ENCODE results near the gene IDUA. TPM values are rescaled to one million over a fixed set of nuclear protein-coding genes. Genes with fewer than 3 reads are reported as not detected.
A peak's percentile ranks its signal among the peaks of the same experiment; 100 is the strongest.
"Not testable (repeated sequence)": the region's sequence is repeated elsewhere in the genome, so short reads cannot be mapped to it uniquely, and the experiment has no call there.

The IDUA gene
- total RNA-seq, 1 experiment from 2014 or later, result 3.8 TPM

DNA sequence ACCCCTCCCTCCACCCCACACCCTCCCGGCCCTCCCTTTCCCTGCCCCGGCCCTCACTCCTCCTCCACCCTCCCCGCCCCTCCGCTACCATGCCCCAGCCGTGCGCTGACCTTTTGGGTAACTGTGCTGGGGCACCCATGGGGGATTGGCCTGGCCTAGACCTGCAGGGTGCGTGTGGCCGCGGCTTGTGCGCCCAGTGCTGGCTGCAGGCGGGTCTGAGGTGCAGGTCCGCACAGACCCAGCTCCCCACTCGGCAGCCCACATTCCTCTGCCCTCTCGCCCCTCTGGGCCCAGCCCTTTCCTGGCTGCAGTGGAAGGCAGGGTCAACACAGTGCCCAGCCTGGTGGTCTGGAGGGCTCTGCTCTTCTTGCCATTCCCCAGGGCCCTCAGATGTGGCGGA lies 49.3 kb downstream of the IDUA start:
- no peak for DNase-seq (ENCODE audit: low spot score)
- in situ Hi-C loops (cut with HindIII; ENCODE audit: low sequenced_read_pairs), result loop anchor here (10.0 kb wide), 1 partner anchor 61 kb away; the partner anchor contains the start of gene DGKQ

DNA sequence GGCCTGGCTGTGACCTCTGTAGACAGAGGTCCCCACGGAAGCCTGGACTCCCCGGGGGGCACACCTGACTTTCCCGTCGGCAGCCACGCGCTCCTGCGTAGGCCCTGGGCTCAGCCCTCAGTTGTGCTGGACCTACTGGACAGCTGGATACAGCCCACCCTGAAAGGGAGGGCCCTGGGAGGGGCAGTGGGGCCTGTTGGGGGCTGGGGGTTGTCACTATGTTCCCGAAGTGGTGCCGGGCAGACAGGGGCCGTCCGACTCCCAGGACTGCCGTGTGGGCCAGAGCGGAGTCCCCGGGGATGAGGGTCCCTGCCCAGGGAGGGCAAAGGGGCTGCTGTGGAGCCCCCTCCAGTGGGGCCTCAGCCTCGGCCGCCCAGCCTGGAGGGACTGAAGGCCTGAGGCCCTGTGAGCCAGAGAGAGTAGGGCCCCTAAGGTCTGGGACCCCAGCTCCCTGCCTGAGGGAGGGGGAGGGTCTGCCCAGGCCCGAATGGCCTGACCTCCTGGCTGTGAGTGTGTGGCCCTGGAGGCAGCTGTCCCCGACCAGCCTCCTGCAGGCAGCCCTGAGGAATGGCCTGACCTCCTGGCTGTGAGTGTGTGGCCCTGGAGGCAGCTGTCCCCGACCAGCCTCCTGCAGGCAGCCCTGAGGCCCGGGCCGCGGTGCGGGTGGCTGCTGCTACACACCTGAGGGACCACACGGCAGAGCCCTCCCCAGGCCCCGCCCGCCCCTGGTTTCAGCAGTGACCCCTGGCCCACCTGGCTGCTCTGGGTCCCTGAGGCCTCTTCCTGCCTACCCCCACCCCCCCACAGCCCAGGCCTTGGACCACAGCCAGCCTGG lies 50.3 kb downstream of the IDUA start:
- in situ Hi-C loops (cut with HindIII; ENCODE audit: low sequenced_read_pairs), result loop anchor here (10.0 kb wide), 1 partner anchor 62 kb away; the partner anchor contains the start of gene DGKQ

DNA sequence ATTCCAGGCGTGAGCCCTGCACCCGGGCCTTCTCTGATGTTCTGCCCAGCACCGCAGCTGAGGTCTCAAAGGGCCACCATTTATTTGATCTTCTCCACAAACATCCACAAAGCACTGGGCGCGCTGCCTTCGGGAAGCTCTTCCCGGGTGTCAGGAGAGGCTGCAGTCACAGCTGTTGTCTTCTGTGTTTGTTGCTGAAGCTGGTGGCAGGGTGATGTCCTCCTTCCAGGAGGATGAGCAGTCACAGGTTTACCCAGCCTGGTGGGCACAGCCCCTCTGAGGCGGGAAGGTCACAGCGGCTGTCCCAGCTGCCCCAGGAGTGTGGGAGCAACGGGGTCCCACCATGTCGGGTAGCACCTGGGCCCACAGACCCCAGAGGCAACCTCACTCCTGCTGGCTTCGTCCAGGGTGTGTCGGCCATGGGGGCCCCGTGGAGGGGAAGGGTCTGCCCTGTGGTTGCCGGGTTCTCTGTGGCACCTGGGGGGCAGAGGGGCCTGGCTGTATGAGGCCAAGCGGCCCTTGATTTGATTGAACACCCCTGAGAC lies 52.2 kb downstream of the IDUA start:
- in situ Hi-C loops (cut with HindIII; ENCODE audit: low sequenced_read_pairs), result loop anchor here (10.0 kb wide), 1 partner anchor 64 kb away; the partner anchor contains the start of gene DGKQ
- no peak for DNase-seq (ENCODE audit: low spot score)

More for the DNA sequence above, 50.3 kb downstream of the IDUA start:
- no peak for DNase-seq (ENCODE audit: low spot score)

DNA sequence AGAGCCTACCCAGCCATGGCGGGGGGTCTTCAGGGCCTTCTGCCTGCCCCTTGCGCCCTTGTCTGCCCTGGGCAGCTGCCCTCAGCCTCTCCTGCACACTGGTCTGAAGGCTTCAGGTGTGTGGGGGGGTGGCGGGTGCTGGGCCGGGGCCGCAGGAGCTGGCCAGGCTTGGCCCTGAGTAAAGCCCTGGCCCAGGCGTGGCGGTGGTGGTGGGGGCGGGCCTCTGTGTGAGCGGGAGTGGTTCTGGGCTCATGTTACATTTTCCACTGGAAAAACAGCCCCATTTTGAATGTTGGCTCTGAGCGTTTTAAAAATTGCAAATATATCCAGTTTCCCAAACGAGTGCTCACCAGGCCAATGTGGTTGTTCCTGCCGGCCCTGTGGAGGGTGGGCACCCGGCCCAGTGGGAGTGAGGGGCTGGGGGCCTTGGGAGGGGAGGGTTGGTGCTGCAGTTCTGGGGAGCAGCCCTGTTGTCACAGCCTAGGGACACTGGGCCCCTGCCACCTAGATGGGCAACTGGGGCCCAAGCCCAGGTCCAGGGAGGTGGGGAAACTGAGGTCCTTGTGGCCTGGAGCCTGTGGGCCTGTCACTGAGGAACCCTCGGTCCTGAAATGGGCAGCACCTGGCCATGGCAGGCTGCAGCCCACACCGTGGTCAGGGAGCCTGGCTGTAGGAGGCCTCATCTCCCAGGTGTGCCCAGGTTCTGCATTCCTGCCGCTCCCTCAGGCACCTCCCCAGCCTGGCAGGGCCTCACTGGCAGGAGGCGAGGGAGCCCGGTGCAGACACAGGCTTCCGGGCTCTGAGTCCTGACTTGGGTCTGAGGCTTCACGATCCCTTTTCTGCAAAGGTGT lies 52.9 kb downstream of the IDUA start:
- in situ Hi-C loops (cut with HindIII; ENCODE audit: low sequenced_read_pairs), result loop anchor here (10.0 kb wide), 1 partner anchor 65 kb away; the partner anchor contains the start of gene DGKQ
- no peak for DNase-seq (ENCODE audit: low spot score)

DNA sequence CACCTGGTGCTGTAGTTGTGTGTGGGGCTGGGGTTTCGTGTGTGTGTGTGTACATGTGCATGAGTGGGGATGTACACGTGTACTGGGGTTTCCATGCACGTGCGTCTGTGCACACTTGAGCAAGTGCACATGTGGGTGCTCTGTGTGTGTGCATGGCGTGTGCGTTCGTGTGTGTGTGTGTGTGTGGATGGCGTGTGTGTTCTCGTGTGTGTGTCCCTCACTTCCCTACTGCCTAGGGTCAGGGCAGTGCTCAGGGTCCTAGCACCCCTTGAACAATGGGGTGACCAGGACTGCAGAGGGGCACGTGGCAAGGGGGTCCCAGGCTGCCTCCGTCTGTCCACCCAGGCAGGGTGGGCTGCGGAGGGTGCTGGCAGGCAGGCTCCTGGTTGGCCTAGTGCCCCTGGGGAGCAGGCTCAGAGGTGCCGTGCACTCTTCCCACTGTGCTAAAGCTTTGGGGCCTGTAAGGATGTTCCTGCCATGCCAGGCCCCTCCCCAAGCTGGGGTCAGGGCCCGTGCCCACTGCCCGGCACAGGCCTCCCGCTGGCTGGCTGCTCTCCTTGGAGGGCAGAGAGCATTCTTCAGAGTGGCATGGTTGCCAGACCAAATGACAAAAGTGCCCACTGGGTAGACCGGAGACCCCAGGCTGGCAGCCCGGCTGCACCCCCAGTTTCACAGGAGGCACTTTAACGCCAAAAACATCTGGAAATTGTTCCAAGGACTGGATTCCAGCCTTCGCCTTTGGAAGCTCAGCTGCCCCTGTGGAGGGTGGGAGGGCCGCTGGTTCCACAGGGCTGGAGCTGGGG lies 53.7 kb downstream of the IDUA start:
- in situ Hi-C loops (cut with HindIII; ENCODE audit: low sequenced_read_pairs), result no loop called here
- no peak for DNase-seq (ENCODE audit: low spot score)

DNA sequence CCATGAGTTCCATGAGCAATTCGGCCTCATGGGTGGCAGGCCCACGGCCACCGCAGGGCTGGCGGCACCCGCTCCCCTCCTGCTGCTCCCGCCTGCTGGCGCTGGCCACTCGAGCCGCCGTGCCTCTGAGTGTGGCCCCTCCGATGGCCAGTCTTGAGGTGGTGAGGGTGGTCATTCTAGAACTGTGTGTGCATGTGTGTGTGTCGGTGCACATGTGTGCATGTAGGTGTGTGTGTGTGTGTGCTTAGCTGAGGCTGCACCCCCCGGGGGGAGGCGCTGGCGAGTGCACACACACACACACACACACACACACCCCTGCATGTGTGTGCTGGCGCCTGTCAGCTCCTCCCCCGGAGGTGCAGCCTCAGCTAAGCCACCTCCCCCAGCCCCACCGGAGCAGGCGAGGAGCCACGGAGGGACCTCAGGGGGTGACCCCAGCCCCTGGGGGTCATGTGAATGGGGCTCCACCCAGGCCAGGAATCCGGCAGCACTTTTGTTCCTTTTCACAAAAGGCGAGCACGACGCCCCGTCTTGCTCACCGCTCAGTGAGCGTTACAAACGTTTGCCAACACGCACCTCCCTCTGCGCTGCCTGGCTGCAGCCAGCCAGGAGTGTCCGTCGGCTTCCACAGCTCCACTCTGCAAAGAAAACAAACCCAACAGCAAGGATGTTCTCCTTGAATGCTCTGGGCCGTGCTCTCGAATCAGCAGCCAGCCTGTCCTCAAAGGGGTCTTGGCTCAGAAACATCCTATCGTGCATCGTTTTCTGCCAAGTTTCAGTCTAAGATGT lies 54.5 kb downstream of the IDUA start:
- peak; percentile 46 for DNase-seq (ENCODE audit: low spot score)

DNA sequence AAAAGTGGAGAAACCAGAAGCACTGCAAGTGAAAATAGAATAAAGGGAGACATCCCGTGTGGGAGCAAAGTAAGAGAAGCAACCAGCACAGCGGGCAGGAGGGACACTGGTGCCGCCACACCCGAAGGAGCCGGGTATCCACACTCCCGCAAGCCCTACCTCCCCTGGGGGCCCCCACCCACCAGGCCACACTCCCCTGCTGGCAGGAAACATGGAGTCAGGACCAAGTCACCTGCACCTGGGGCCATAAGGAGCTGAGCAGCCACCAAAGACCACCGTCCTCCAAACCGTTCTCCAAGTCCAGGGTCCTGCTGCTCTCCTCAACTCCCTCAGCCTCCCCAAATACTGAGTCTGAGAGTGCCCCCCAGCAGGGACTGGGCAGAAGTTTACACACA lies 55.1 kb downstream of the IDUA start:
- no peak for DNase-seq (ENCODE audit: low spot score)

More for the DNA sequence above, 54.5 kb downstream of the IDUA start:
- in situ Hi-C loops (cut with HindIII; ENCODE audit: low sequenced_read_pairs), result no loop called here

DNA sequence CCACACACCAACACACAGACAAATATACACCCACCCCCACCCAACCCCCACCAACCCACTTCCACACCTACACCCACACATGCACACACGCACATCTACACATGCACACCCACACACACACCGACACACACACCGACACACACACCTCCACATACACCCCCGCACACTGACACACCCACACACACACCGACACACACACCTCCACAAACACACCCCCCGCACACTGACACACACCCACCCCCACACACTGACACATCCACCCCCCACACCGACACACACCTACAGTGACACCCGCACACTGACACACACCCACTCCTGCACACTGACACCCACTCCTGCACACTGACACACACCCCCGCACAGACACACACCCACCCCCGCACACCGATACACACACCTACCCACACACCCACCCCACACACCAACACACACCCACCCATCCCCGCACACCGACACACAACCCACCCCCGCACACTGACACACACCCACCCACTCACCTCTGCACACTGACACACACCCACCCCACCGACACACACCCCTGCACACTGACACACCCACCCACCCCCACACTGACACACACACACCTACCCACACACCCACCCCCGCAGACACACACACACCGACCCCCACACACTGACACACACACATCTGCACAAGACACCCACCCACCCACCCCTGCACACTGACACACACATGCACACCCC lies 55.7 kb downstream of the IDUA start:
- DNase-seq (ENCODE audit: low spot score), result no peak

More for the DNA sequence above, 55.1 kb downstream of the IDUA start:
- in situ Hi-C loops (cut with HindIII; ENCODE audit: low sequenced_read_pairs), result no loop called here

DNA sequence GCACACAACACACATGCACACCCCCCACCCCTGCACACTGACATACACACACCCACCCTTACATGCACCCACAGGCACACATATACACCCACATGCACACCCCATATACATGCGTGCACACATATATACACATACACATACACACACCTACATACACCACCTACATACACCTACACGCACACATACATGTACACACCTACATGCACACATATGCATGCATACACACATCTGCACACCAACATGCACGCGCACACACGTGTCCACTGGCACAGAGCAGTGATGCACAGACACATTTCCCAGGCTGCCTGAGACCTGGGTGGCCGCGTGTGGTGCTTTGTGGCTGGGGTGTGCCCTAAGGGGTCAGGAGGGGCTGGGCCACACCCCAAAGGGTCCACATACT lies 56.3 kb downstream of the IDUA start:
- no peak for DNase-seq (ENCODE audit: low spot score)
- in situ Hi-C loops (cut with HindIII; ENCODE audit: low sequenced_read_pairs), result no loop called here

More for the DNA sequence above, 55.7 kb downstream of the IDUA start:
- in situ Hi-C loops (cut with HindIII; ENCODE audit: low sequenced_read_pairs), result no loop called here

DNA sequence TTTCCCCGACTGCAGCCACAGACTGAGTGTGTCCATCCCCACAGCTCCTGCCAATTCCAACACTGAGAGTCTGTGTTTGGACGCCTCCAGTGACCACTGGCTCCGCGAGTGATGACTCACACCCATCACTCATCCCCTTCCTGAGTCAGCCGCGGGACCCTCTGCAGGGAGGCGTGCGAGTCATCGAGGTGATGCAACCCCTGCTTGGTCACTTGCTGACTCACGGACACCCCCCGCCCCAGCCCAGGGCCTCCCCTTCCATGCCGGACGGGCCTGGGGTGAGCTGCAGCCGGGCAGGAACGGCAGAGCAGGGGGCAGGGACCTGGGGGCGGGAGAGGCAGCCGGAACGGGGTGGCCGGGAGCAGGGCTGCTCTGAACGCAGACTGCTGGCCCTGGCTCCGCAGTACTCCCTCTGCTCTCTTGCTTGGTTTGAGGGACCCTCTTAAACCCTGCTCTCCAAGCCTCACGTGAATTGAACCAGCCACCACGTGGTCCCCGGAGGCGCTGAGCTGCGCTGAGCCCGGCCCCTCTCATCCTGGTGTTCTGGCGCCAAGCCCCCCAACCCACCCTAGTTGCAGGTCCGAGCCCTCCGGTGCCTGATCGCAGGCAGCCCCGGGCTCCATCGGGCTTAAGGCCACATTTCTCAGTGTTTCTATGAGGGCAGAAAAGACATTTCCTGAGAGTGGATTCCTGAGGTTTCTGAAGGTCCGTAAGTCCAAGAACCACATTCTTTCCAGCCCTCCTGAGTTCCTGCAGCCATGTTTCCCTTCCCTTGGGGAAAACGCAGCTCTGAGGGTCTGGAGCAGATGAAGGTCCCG lies 57.0 kb downstream of the IDUA start:
- in situ Hi-C loops (cut with HindIII; ENCODE audit: low sequenced_read_pairs), result no loop called here
- no peak for DNase-seq (ENCODE audit: low spot score)

DNA sequence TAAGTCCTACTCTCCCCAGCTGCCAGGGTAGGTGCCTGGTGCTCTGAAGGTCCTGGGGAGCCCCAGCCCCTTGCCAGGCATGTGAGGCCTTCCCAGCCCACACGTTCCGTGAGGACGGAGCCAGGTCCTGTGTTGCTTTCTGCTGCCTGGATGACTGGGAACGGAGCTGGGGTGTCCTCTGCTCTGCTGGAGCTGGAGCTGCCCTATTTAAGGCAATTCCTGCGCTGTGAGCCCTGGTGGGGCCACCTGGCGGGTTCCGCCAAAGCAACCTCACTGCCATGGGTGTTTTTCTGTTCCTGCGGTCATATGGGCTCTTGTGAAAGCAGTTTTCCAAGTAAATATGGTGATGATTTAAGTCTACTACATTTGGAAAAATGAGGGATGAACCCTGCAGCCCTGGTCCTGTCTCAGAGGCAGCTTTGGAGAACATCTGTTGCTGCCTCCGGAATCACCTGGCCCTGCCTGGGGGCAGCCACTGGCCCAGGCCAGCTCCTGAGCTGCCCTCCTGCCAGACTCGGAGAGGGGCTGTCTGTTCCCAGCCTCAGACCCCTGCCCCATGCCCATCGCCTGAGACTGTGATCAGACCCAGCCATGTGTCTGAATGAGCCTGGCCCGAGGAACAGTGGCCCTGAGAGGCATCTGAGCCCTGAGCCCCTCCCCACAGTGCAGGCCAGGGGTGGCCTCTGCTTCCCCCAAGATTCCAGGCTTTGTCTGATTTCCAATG lies 57.8 kb downstream of the IDUA start:
- in situ Hi-C loops (cut with HindIII; ENCODE audit: low sequenced_read_pairs), result no loop called here
- no peak for DNase-seq (ENCODE audit: low spot score)

DNA sequence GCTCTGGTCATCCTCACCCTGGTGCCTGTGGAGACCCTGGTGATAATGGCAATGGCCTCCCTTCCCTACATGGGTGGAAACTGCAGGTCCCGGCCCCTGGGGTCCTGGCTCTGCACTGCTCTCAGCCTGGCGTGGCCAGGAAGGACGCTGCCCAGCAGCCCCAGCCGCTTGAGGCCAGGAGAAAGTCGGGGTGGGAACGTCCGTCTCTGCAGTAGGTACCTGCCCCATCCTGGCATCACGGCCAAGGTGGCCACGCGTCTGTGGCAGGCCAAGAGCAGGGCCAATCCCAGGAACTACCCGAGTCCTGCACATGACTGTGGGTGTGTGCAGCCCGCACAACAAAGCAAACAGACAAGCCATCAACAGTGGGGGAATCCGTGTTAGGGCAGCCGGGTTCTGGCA lies 58.4 kb downstream of the IDUA start:
- in situ Hi-C loops (cut with HindIII; ENCODE audit: low sequenced_read_pairs), result no loop called here
- no peak for DNase-seq (ENCODE audit: low spot score)

DNA sequence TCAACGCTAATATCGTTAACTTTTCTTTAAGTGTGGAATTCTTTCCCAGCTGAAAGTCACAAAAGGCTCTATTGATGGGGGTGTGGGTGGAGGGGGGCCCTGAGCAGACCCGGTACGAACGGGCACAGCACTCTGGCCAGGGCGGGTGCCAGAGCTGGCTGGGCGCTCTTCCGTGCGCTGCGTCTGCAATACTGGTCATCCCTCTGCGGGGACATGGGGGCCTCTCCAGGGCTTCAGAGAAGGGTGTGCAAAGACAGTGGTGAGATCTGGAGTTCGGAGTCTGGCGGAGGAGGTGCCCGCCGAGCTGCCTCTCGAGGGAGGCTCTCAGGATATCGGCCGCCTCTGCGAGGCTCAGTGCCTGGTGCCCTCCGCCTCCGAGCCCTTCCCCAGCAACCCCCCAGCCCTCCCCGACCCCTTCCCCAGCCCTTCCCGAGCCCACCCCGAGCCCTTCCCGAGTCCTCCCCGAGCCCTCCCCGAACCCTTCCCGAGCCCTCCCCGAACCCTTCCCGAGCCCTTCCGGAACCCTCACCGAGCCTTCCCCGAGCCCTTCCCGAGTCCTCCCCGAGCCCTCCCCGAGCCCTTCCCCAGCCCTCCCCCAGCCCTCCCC lies 58.9 kb downstream of the IDUA start:
- in situ Hi-C loops (cut with HindIII; ENCODE audit: low sequenced_read_pairs), result no loop called here
- DNase-seq (ENCODE audit: low spot score), result peak; percentile 46

DNA sequence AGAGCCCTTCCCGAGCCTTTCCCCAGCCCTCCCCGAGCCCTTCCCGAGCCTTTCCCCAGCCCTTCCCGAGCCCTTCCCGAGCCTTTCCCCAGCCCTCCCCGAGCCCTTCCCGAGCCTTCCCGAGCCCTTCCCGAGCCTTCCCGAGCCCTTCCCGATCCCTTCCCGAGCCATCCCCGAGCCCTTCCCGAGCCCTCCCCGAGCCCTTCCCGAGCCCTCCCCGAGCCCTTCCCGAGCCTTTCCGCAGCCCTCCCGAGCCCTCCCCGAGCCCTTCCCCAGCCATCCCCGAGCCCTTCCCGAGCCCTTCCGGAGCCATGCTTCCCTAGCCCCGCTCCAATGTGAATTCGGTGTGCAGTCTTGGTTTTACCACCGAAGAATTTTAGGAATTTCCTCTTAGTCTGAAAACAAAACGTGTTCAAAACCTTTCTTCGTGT lies 59.8 kb downstream of the IDUA start:
- in situ Hi-C loops (cut with HindIII; ENCODE audit: low sequenced_read_pairs), result not testable (repeated sequence)
- DNase-seq (ENCODE audit: low spot score), result peak; percentile 87

DNA sequence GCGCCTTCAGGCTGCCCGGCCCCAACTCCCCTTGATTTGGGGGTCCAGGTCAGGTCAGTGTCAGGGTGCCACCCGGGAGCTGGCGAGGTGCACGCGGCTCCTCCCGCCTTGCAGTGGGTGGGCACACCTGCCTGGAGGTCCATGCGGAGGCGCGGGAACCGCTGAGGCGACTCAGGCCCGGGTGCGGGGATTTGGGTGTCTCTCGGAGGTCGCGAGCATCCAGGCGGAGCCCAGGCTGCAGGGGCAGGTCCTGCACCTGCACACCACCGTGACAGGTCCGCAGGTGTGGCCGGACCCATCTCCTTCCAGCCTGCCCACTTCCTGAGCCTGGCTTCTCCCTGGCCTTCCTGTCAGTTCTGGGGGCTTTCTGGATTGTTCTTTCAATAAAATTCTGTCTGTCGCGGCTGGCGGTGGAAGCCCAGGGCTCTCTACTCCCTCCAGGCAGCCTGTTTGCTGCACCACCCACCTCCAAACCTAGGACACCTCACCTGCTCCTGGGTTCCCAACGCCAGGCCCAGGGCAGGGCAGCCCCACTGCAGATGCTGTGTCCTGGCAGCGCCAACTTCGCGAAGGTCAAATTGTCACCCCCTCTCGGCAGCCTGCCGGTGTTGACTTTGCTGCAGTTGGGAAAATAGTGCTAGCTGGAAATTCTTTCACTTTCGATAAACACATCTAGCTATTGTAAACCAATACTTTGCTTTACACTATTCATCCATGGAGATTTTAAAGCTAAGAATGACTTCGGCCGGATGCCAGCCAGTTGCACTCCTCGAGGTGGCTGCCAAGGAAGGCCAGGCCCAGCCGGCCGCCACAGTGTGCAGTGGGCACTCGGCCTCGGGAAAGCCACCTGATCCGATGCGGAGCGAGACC lies 60.5 kb downstream of the IDUA start:
- no peak for DNase-seq (ENCODE audit: low spot score)
- in situ Hi-C loops (cut with HindIII; ENCODE audit: low sequenced_read_pairs), result no loop called here

Measured in G401 (cell line).